Kidney capillary endothelial cell (primary cell): ENCODE data around the gene CD72.
"Not testable (repeated sequence)": the region's sequence is repeated elsewhere in the genome, so short reads cannot be mapped to it uniquely, and the experiment has no call there.

Experiments used
- DNase-seq: peaks from one replicate; pipeline ENCODE4 v3.0.0-alpha.2; 2018; ENCODE audit warnings: low spot score

CD72 gene

DNA sequence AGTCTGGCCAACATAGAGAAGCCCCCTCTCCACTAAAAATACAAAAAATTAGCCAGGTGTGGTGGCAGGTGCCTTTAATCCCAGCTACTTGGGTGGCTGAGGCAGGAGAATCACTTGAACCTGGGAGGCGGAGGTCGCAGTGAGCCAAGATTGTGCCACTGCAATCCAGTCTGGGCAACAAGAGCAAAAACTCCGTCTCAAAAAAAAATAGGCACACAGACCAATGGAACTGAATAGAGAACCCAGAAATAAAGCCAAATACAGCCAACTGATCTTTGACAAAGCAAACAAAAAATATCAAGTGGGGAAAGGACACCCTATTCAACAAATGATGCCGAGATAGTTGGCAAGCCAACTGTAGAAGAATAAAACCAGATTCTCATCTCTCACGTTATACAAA lies 29.7 kb downstream of the CD72 start:
- DNase-seq, result not testable (repeated sequence)

GRCh38 chr9:35584681-35585080 lies 33.5 kb downstream of the CD72 start:
- not testable (repeated sequence) for DNase-seq

DNA sequence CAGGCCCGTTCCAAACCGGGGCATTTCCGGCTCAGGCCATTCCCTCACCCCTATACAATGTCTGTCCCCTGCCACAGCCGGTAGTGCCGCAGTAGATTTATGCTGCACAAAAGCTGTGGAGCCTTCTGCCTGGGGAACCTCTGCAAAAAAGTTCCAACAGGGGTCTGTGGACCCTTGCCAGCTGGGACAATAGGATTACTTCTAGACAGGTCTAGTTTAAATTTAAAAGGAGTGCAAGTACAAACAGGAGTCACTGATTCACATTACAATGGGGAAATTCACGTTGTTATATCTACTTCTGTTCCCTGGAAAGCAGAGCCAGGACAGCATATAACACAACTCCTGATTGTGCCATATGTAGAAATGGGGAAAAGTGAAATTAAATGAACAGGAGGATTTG lies 34.7 kb downstream of the CD72 start:
- DNase-seq, result not testable (repeated sequence)

DNA sequence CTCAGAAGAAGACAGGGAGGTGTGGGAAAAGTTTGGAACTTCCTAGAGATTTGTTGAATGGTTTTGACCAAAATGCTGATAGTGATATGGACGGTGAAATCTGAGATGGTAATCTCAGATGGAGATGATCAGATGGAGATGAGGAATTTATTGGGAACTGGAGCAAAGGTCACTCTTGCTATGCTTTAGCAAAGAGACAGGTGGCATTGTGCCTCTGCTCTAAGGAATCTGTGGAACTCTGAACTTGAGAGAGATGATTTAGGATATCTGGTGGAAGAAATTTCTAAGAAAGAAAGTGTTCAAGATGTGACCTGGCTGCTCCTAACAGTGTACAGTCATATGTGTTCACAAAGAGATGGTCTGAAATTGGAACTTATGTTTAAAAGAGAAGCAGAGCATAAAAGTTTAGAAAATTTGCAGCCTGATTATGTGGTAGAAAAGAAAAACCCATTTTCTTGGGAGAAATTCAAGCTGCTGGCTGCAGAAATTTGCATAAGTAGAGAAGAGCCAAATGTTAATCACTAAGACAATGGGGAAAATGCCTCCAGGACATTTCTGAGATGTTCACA lies 38.5 kb downstream of the CD72 start:
- not testable (repeated sequence) for DNase-seq

- no peak for DNase-seq
Observed at GRCh38 chr9:35579130-35579529, 39.1 kb downstream of the CD72 start.

DNA sequence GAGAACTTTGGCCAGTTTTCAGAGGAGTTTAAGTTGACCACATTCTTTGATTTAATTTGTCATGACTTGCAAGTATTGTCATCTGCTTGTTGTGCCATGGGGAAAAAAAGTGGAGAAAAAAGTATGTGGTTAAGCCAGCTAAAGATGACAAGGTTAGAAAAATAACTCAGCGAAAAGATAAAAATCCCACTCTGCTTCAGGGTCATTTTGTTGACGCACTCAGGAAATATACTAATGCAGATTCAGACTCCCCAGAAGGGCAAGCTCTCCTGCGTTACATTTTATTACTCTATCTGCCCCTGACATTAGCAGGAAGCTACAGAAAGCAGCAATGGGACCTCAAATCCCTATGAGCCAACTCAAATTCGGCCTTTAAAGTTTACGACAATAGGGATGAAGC lies 40.7 kb downstream of the CD72 start:
- DNase-seq, result no peak

GRCh38 chr9:35575478-35575877 lies 42.7 kb downstream of the CD72 start:
- DNase-seq, result no peak

DNA sequence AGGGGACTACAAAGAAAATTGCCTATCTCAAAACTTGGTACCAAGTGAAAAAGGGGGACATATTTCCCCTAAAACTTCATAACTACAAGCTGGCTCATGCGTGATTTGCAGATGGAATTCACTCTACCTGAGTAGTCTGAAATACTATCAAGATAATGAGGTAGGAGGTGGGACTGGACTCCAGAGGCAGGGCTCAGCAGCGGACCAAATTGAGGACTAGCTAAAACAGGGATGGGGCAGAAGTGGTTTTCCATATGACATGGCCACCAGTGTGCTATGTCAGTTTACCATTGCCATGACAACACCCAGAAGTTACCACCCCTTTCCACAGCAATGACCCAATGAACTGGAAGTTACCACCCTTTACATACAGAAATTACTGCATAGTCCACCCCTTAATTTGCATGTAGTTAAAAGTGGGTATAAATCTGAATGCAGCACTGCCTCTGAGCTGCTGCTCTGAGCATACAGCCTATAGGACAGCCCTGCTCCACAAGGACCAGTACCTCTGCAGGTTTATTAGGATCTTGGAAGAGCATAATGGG lies 43.6 kb downstream of the CD72 start:
- no peak for DNase-seq

GRCh38 chr9:35570709-35571504 lies 47.3 kb downstream of the CD72 start:
- DNase-seq, result no peak

DNA sequence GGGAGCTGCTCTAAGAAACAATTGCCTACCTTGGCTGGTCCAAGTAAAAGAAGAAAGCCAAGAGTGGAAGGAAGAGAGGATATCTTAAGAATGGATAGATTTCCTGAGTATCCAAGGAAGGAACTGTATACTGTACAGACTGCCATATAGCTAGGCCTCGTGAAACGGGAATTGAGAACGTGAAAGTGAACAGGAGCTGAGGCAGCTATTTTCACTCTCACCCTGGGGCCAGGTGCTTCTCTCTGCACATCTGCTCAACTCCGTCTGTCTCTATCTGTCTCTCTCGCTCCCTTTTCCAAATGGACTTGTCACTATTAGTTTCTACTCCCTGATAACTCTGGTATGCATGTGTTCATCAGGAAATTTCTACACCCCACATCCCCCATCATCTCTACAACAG lies 49.0 kb downstream of the CD72 start:
- no peak for DNase-seq

DNA sequence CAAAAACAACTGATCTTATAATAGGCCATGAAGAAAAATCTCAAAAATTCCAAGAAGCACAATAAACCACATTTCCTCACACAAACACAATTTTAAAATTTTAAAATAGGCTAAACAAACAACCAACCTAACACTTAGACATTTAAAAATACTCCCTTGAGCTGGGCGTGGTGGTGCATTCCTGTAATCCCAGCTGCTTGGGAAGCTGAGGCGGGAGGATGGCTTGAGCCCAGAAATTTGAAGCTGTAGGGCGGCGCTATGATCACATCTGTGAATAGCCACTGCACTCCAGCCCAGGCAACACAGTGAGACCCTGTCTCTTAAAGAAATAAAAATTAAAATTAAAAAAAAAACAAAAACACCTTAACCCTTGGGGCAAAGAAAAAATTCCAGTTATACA lies 50.0 kb downstream of the CD72 start:
- DNase-seq, result no peak

GRCh38 chr9:35566417-35566816 lies 51.8 kb downstream of the CD72 start:
- DNase-seq, result no peak

DNA sequence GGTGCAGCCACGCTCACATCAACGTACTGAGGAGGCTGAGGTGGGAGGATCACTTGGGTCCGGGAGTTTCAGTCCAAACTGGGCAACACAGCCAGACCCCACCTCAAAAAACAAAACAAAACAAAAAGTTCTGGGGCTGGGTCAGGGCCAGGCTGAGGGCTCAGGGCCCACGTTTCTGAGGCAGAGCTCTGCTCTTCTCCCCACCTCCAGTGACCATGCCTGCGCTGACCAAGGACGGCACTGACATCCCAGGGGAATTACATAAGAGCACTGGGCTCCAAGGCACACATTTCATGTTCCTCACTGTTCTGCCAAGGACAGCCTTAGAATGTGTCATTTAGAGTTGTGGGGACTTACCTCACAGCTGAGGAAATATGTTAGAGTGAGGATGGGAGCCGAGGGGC lies 53.6 kb downstream of the CD72 start:
- DNase-seq, result no peak

- peak; percentile 24 for DNase-seq
Observed at GRCh38 chr9:35563791-35564197, 54.4 kb downstream of the CD72 start.

DNA sequence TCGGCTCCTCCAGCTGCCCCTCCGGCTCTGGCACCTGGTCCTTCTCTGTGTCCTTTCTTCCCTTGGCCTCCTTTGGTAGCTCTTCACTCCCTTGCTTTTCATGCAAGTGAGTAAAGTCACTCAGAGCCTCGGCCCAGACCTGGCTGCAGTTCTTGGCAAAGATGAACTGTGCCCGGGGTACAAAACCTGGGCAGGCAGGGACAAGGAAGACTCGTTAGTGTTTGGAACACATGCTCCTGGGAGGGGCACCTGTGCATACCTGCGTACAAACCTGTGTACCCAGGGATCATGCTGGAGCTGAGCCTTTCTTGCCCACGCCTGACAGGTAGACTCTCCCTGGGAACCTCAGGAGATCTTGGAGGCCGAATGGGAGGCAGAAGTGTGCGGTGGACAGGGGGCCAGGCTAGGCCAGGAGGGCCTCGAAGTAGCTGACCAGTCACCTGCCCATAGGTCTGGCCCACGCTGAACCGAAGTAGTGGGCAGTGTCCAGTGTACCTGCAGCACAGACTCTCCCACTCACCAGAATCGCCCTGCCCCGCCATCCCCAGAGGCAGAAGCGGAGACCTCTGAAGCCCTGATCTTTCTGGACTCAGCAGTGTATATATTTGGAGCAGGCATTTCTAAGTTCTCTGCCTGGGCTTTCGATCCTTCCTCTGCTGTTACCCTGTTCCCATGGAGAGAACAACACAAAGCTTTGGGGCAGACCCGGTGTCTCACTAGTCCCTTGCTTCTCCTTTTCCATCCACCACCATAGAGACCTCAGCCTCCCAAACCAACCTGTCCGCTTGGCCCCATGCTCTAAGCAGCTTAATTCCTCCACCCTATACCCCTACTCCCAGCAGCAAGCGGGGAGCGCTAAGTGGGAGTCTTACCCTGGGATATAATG lies 55.1 kb downstream of the CD72 start:
- DNase-seq, result no peak

DNA sequence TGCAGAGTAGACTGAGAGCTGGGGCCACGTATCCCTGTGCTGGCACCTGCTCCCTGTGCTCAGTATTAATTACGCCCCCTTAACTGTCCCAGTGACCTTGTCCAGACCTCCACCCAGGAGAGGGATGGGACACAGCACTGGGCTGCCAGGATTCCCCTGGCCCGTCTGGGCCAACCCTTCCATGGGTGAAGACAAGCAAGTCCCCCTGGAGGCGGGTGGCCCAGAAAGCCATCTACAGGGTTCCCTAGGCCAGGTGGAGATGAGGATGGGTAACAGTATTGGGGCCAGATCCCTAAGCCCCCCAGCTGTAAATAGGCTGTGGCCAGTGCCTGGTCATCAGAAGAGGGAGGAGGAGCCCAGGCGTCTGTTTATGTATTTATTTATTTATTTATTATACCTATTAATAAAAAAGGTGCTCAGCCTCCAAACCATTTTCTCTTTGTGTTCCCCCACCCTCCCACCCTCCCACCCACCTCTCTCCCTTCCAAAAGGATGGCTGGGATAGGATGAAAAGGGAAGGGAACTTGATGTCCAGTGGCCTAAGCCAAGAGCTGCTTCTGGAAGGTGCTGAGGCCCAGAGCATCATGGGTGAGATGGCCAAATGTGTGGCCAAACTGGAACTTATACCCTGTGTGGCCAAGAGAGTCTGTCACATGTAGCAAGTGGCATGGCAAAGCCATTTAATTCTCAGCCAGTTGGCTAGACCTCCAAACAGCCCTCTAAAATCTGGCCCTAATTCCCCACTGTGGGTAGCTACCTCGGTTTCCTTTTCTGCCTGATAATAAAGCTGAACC lies 56.5 kb downstream of the CD72 start:
- no peak for DNase-seq

DNA sequence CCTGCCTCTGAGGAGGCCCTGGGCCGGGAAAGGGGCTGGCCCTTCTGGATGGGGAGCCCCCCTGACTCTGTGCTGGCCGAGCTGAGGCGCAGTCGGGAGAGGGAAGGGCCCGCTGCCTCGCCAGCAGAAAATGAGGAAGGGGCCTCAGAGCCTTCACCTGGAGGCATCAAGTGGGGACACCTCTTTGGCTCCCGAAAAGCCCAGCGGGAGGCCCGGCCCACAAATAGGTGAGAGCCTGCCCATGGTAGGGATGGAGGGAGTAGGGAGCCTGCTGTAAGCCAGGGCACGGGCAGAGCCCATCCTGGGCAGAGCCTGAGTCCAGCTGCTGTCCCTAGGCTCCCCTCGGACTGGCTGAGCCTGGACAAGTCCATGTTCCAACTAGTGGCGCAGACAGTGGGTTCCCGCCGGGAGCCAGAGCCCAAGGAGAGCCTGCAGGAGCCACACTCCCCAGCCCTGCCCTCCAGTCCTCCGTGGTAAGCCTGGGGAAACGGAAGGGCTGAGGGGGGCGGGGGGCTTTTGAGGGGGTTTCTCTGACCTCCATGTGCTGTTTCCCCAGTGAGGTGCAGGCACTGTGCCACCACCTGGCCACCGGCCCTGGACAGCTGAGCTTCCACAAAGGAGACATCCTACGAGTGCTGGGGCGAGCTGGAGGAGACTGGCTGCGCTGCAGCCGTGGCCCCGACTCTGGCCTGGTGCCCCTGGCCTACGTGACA lies 57.4 kb downstream of the CD72 start:
- no peak for DNase-seq
